Caco-2 (cell line): ENCODE results near the gene CDK2AP2. TPM values are rescaled to one million over a fixed set of nuclear protein-coding genes. Genes with fewer than 3 reads are reported as not detected.

Experiments
- BruUV-seq: library from RNA; stranded (reverse); fragments of 400-500 nt; replicated peaks from 2 replicates; lab custom pipeline; 2021; lab: Mats Ljungman, UMichigan
- CTCF ChIA-PET: fragments of 300-600 bp; sonication (Branson Sonifier 250); formaldehyde crosslinking; loops from one replicate; lab custom pipeline; 2022; ENCODE audit warnings: antibody characterized with exemption; lab: Charles Lee
- POLR2A ChIA-PET: fragments of 300-600 bp; sonication (Branson Sonifier 250); formaldehyde crosslinking; loops from one replicate; lab custom pipeline; 2022; ENCODE audit warnings: antibody characterized with exemption; lab: Charles Lee
- DNase-seq, 2 experiments: peaks; one replicate each; pipeline versions ENCODE4 v3.0.0 to v3.0.0-alpha.2; 2020 to 2022
- H3K27me3 ChIP-seq: replicated peaks from 2 replicates; pipeline ENCODE4 v1.6.0; 2011; ENCODE audit warnings: low read length; ENCODE audit not compliant: control insufficient read depth, insufficient read depth
- H3K36me3 ChIP-seq: 2 replicates; pipeline ENCODE4 v1.5.1; 2011; ENCODE audit warnings: low read length; ENCODE audit not compliant: control insufficient read depth, insufficient read depth
- H3K4me1 ChIP-seq: fragments of 250-450 bp; sonication (Bioruptor Pico); 2 replicates; pipeline ENCODE4 v1.5.1; 2020; ENCODE audit warnings: mild to moderate bottlenecking
- H3K4me3 ChIP-seq: 2 replicates; pipeline ENCODE4 v1.5.1; 2011; ENCODE audit warnings: low read depth, mild to moderate bottlenecking, control low read depth, low read length
- H3K9me3 ChIP-seq: fragments of 250-450 bp; sonication (Bioruptor Pico); 2 replicates; pipeline ENCODE4 v1.5.1; 2020; ENCODE audit warnings: mild to moderate bottlenecking, moderate library complexity
- H3K27ac Mint-ChIP-seq: one replicate; pipeline ENCODE4 v1.8.0; 2022; ENCODE audit warnings: mixed read lengths; ENCODE audit not compliant: unreplicated experiment
- H3K27me3 Mint-ChIP-seq: one replicate; pipeline ENCODE4 v1.8.0; 2022; ENCODE audit warnings: mixed read lengths; ENCODE audit not compliant: insufficient read depth, unreplicated experiment
- H3K36me3 Mint-ChIP-seq: one replicate; pipeline ENCODE4 v1.8.0; 2022; ENCODE audit warnings: mild to moderate bottlenecking, mixed read lengths; ENCODE audit not compliant: insufficient read depth, unreplicated experiment
- H3K4me1 Mint-ChIP-seq: one replicate; pipeline ENCODE4 v1.8.0; 2022; ENCODE audit warnings: low read depth, mixed read lengths; ENCODE audit not compliant: unreplicated experiment
- H3K4me3 Mint-ChIP-seq: one replicate; pipeline ENCODE4 v1.8.0; 2022; ENCODE audit warnings: mild to moderate bottlenecking, moderate library complexity, mixed read lengths; ENCODE audit not compliant: unreplicated experiment
- H3K9me3 Mint-ChIP-seq: one replicate; pipeline ENCODE4 v1.8.0; 2022; ENCODE audit warnings: mixed read lengths; ENCODE audit not compliant: unreplicated experiment
- CTCF ChIP-seq, 2 experiments: fragments of 200-600 bp in 1 of 2; IDR thresholded peaks; 1 replicate in 1 of 2; 2 replicates in 1 of 2; pipeline versions ENCODE4 v1.5.1 to v1.8.0; 2011 to 2022; ENCODE audit warnings: antibody characterized with exemption in 1 of 2, control low read depth in 1 of 2, inconsistent platforms in 1 of 2, low read depth in 1 of 2, low read length in 1 of 2, mild to moderate bottlenecking in 1 of 2, moderate library complexity in 1 of 2; ENCODE audit not compliant: insufficient read depth in 1 of 2, severe bottlenecking in 1 of 2, unreplicated experiment in 1 of 2
- intact Hi-C: fragments of 100-400 bp; cut with micrococcal nuclease; formaldehyde crosslinking; loops from one replicate; pipeline ENCODE4 v1.10.0; 2022; ENCODE audit not compliant: unreplicated experiment
- total RNA-seq: library from RNA; stranded (reverse); gene quantifications from 2 replicates; pipeline ENCODE4 v1.2.3, GENCODE V29; 2022

The CDK2AP2 gene
- total RNA-seq, 1 experiment from 2014 or later: 99.4 TPM

- Histone ChIP-seq H3K36me3 (no peaks in the 10 kb centered on the region), H3K9me3 (peaks cover 8% of the 10 kb centered on the region; the same call in 1 of the 2 replicates), H3K4me3 (no peak overlapping the region), H3K4me1 (no peaks in the 10 kb centered on the region), H3K27me3 (no peaks in the 10 kb centered on the region)
- TF ChIP-seq CTCF (IDR thresholded peaks at IDR 0.05; ENCODE audit: insufficient read depth in 1 of 2, low read depth in 1 of 2, low read length in 1 of 2, severe bottlenecking in 1 of 2, unreplicated experiment in 1 of 2): no peak
- Mint-ChIP-seq H3K4me1 (no peaks in the 10 kb centered on the region), H3K27ac (no peak overlapping the region), H3K4me3 (no peak overlapping the region), H3K9me3 (peaks cover 23% of the 10 kb centered on the region), H3K36me3 (no peaks in the 10 kb centered on the region), H3K27me3 (no peaks in the 10 kb centered on the region)
- ChIA-PET POLR2A (interaction anchor here (0.6 kb wide), 1 partner anchor 12 kb away, joined by 3 read pairs; no protein-coding TSS in a partner anchor), CTCF (no interaction called here)
- BruUV-seq: no TSS peak
- DNase-seq: no peak
- intact Hi-C loops: no loop called here
These were observed 16.5 kb upstream of the CDK2AP2 start for GRCh38 chr11:67524480-67524808.

- Histone ChIP-seq H3K9me3 (peaks cover 5% of the 10 kb centered on the region; the same call in 1 of the 2 replicates), H3K27me3 (no peaks in the 10 kb centered on the region), H3K36me3 (no peaks in the 10 kb centered on the region), H3K4me3 (no peak overlapping the region), H3K4me1 (no peaks in the 10 kb centered on the region)
- ChIA-PET CTCF (no interaction called here), POLR2A (no interaction called here)
- H3K4me3 Mint-ChIP-seq: no peak overlapping the region
- no peaks in the 10 kb centered on the region for H3K4me1 Mint-ChIP-seq
- no TSS peak for BruUV-seq
- no peaks in the 10 kb centered on the region for H3K27me3 Mint-ChIP-seq
- no peak overlapping the region for H3K27ac Mint-ChIP-seq
- H3K36me3 Mint-ChIP-seq: no peaks in the 10 kb centered on the region
- intact Hi-C loops: no loop called here
- DNase-seq: peak in 1 of 2 experiments; percentile 41
- peaks cover 17% of the 10 kb centered on the region for H3K9me3 Mint-ChIP-seq
- peak in 1 of 2 experiments; percentile 15 for TF ChIP-seq CTCF (IDR thresholded peaks at IDR 0.05; ENCODE audit: insufficient read depth in 1 of 2, low read depth in 1 of 2, low read length in 1 of 2, severe bottlenecking in 1 of 2, unreplicated experiment in 1 of 2)
These were observed 15.9 kb upstream of the CDK2AP2 start for GRCh38 chr11:67523556-67524479.

DNA sequence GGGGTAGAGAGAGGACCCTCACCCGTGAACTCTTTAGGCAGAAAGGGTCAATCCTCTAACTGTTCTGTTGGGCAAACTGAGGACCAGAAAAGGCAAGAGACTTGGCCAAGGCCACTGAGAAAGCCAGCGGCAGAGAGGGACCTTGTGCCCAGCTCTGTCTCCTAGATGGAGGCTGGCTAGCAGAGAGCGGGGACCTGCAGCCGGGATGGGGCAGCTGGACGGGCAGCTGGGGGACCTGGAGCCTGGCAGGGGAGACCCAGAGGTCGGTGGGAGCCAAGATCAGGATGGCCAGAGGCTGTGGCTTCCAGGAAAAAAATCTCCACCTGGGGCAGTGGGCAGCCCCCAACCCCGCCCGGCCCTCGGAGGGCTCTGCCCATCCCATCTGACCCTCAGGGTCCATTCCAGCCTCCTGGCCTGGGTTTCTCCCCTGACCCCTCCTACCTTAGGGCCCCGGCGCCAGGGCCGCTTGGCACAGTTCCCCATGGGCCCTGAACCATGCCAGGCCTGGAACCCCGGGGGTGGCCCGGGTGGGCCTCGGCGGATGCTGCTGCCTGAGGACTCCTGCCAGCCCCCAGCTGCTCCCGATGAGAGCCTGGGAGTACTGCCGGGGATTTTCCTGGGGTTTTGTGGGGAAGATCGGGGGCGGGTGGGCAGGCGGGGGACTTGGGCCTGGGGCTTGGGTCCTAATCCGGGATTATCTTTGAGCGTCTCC is 15.0 kb upstream of the CDK2AP2 start, which contains the start of gene CABP2:
Gene CABP2 (minus strand): TSS at position 603 of the 712 bp plus-strand sequence. CDS start 120 bp downstream, at position 483.
- DNase-seq: peak in 1 of 2 experiments; percentile 36
- TF ChIP-seq CTCF (IDR thresholded peaks at IDR 0.05; ENCODE audit: insufficient read depth in 1 of 2, low read depth in 1 of 2, low read length in 1 of 2, severe bottlenecking in 1 of 2, unreplicated experiment in 1 of 2): no peak
- intact Hi-C loops: no loop called here
- no peaks in the 10 kb centered on the region for H3K4me1 ChIP-seq
- BruUV-seq: no TSS peak
- Mint-ChIP-seq H3K36me3 (no peaks in the 10 kb centered on the region), H3K4me3 (no peak within 1 kb of the TSS), H3K4me1 (no peaks in the 10 kb centered on the region), H3K9me3 (peaks cover 14% of the 10 kb centered on the region), H3K27me3 (no peaks in the 10 kb centered on the region), H3K27ac (no peak within 1 kb of the TSS)
- H3K27me3 ChIP-seq: no peaks in the 10 kb centered on the region
- ChIA-PET POLR2A (no interaction called here), CTCF (interaction anchor here (0.5 to 0.6 kb wide), 2 partner anchors 70 to 1041 kb away, joined by 3 read pairs; no protein-coding TSS in a partner anchor)
- no peak within 1 kb of the TSS for H3K4me3 ChIP-seq
- H3K9me3 ChIP-seq: no peaks in the 10 kb centered on the region
- H3K36me3 ChIP-seq: no peaks in the 10 kb centered on the region
